Stomach (tissue), 4 donors: ENCODE results near the gene NPTN.

Source experiments
- EP300 ChIP-seq: sonication (generic); formaldehyde crosslinking; IDR thresholded peaks from one replicate; pipeline ENCODE4 v1.6.1; 2017; ENCODE audit warnings: antibody characterized with exemption
- POLR2A ChIP-seq, 4 donors: fragments of 450-650 bp; IDR thresholded peaks; one replicate each; pipeline ENCODE4 v1.6.1; 2016; ENCODE audit warnings: antibody characterized with exemption in 4 of 4, control low read depth in 2 of 4, mild to moderate bottlenecking in 1 of 4, moderate library complexity in 1 of 4
- POLR2AphosphoS5 ChIP-seq, 3 donors: sonication (generic); formaldehyde crosslinking; IDR thresholded peaks; one replicate each; pipeline ENCODE4 v1.6.1; 2016; ENCODE audit warnings: antibody characterized with exemption in 3 of 3
- TF ChIP-seq, protein P1 (sequence below), 7 experiments: fragments of 450-650 bp in 4 of 7; fragments of 200-600 bp in 3 of 7; sonication (generic) in 3 of 7; IDR thresholded peaks; one replicate each; pipeline ENCODE4 v1.5.1; 2016 to 2019; ENCODE audit warnings: antibody characterized with exemption in 7 of 7, control low read depth in 2 of 7, mild to moderate bottlenecking in 1 of 7

DNA sequence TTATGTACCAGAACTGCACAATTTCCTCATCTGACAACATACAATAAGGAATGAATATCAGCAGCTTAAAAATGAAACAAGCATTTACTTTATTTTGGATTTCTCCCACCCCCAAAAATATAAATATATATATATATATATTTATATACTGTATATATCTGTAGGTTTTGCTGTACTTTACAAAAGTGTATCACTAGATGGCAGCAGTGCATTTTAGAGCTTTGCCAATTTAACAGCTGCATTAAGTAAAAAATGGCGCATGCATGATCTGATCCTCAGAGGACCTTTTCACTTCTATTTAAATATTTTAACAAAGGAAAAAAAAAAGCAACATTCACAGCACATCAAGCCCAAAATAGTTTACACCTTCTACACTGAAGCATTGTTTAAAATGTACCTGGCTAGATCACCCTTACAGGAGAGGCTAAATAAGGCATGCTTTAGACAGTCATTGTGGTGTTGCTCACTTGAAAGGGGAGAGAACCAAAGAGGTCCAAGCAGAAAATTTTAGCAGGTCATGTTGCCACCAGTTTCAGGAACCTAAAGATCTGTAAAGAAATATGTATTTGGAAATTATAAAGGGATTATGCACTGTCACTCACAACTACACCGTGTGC lies 72.6 kb downstream of the NPTN start:
- no peak for TF ChIP-seq EP300
- no peak for TF ChIP-seq POLR2A (IDR thresholded peaks at IDR 0.05)
- TF ChIP-seq, protein P1, sequence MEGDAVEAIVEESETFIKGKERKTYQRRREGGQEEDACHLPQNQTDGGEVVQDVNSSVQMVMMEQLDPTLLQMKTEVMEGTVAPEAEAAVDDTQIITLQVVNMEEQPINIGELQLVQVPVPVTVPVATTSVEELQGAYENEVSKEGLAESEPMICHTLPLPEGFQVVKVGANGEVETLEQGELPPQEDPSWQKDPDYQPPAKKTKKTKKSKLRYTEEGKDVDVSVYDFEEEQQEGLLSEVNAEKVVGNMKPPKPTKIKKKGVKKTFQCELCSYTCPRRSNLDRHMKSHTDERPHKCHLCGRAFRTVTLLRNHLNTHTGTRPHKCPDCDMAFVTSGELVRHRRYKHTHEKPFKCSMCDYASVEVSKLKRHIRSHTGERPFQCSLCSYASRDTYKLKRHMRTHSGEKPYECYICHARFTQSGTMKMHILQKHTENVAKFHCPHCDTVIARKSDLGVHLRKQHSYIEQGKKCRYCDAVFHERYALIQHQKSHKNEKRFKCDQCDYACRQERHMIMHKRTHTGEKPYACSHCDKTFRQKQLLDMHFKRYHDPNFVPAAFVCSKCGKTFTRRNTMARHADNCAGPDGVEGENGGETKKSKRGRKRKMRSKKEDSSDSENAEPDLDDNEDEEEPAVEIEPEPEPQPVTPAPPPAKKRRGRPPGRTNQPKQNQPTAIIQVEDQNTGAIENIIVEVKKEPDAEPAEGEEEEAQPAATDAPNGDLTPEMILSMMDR (IDR thresholded peaks at IDR 0.05): peak in 3 of 7 experiments; percentile 24 to 47 (median 42)
- no peak for TF ChIP-seq POLR2AphosphoS5 (IDR thresholded peaks at IDR 0.05)
